GM12872 (cell line): ENCODE measurements around the gene ENTREP3.

ENCODE experiments used
- TF ChIP-seq, protein P1 (sequence below): IDR thresholded peaks from 3 replicates; pipeline ENCODE4 v1.5.1; 2011; ENCODE audit warnings: low read depth, mild to moderate bottlenecking, low read length, moderate library complexity; ENCODE audit not compliant: insufficient read depth

The ENTREP3 gene

DNA sequence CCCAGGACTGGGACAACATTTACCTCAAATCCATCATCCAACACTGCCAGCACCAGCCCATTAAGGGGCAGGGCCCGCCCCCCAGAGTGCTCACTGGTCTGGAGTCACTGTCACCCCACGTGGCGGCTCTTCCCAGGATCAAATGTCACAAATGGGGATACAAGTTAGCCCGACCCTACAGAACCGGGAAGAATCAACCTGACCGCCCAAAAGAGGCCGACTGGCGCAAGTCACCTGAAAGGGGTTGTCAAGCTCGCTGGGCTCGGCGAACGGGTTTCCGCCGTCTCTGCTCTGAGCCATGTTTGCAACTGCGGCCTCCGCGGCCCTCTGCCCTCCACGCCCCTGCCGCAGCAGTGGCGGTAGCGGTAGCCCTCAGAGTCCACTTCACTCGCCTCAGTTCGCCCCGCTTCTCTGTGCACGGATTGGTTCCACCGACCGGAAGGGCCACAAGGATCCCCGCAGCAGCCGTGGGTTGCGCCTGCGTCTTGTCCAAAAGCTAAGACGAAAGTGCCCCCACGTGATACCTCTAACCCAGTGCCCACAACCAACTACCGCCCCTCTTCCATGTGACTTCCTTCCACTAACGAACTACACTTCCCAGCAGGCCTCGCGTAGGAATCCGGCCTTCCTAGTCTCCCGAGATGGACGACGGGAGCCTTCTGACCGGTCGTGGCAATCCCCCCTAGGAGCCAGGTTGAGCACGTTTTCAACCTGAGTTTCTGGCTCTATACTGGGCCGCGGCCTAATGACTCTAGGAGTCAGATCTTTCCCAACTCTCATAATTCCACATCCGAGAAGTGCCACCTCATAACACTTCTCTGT, 6.8 kb upstream of the ENTREP3 start, which contains the start of gene SCAMP3:
SCAMP3 (minus strand) TSS at position 509 of the 822 bp plus-strand sequence; CDS start at position 300, 209 bp downstream.
- TF ChIP-seq, protein P1, sequence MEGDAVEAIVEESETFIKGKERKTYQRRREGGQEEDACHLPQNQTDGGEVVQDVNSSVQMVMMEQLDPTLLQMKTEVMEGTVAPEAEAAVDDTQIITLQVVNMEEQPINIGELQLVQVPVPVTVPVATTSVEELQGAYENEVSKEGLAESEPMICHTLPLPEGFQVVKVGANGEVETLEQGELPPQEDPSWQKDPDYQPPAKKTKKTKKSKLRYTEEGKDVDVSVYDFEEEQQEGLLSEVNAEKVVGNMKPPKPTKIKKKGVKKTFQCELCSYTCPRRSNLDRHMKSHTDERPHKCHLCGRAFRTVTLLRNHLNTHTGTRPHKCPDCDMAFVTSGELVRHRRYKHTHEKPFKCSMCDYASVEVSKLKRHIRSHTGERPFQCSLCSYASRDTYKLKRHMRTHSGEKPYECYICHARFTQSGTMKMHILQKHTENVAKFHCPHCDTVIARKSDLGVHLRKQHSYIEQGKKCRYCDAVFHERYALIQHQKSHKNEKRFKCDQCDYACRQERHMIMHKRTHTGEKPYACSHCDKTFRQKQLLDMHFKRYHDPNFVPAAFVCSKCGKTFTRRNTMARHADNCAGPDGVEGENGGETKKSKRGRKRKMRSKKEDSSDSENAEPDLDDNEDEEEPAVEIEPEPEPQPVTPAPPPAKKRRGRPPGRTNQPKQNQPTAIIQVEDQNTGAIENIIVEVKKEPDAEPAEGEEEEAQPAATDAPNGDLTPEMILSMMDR: no peak

DNA sequence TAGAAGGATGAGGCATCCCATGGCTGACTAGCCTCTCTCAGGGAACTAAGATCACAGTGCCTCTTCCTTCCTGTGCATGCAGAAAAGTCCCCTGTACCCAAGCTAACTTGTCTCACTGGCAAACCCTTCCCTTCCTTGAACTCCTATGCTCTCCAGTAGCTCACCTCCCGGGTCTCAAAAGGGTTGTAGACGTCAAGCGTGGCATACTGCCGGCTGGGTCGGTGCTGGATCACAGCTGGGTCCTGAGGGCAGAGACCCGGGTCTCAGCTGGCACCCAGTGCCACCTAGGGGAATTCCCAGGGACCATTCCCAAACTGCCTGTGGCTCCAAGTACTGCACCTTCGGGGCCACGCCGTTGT, 6.2 kb upstream of the ENTREP3 start:
- TF ChIP-seq, protein P1: no peak

DNA sequence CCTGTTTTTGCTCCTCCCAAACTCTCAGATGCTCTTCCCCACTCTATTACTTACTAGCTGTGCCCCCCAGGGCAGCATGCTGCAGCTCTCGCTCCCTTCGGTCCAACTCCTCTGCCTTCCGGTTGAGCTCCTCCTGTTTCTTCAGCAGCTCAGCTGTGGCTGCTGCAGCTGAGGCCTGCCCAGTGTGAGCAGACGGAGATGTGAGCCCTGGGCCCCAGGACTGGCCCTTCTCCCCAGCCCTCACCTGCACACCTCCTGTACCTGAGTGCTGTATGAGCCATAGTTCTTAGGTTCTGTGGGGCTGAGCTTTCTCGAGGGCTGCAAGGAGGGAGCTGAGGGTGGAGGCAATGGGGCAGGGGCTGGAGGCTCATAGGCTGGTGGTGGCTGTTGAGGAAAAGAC, 5.0 kb upstream of the ENTREP3 start:
- TF ChIP-seq, protein P1: no peak

DNA sequence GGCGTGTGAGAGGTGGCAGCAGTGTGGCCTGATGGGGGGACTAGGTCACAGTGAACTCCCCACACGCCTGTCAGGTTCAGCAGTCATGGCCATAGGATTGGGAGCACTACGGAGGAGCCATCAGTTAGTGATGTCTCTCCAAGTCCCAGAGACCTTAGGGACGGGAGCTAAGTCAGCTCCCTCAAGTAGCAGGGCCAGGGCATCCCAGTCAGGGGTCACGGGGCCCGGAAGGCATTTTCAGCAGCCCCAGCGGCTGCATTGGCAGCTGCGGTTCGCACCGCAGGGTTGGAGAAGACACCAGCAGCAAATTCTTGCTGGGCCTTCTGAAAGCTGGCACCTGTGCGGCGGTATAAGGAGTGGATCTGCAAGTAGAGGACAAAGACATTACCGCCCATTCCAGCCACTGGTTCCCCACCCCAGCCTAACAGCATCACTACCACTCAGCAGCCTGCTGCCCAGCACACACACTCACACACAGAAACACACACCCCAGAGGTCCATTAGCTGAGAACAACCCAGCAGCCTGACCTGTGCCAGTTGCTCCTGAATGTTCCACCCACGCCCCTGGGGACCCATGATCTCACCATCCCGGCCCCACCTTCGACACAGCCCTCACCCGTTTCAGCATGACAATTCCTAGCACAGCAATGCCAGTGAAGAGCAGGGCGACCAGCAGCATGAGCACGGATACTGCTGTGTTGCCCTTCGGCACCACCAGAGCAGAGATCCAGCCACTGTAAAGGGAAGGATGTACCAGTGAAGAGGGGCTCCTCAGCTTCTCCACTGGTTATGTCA, 972 bp upstream of the ENTREP3 start:
- TF ChIP-seq, protein P1: no peak

DNA sequence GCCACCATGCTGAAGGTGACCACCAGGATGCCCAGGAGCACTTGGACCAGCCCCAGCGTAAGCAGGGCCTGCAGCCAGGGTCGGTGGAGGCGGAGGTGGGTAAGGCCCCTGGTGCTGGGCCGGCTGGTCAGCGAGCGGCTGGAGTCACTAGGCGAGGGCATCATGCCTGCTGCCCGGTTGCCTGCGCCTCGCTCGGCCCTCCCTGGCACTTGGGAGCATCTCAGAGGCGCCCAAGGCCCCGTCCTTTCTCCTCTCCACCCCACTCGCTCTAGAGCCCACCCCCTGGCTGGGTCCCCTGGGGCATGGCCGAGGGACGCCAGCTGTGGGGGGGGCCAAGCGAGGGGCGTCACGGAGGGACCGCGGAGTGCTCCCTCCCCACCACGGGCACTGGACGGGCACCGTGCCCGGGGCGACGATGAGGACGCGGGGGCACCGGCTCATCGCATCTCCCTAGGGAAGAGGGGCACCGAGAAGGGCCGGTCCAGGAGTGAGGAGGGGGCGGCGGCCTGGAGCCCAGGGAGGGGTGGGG, 505 bp downstream of the ENTREP3 start:
- TF ChIP-seq, protein P1: no peak

DNA sequence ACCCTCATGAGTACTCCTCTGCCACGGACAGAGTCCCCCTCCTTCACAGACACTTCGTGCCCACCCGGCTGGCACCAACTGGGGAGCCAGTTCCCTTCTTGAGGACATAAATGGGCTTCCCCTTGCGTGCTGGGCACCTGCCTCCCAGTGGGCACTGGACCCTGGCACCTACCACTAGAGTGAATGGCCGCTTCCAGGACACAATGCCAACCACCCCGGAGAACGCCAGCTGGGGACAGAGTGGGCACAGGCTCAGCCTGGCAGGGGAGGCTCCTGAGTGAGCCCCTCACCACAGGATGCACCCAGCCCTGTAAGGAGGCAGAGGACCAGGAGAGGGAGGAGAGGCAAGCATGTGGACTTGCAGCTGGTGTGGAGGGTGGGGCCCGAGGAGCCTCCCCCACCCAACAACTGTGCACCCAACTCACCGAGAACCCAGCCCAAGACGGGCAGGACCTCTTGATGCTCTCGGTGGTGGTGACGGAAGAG, 1.0 kb downstream of the ENTREP3 start:
- TF ChIP-seq, protein P1: no peak

DNA sequence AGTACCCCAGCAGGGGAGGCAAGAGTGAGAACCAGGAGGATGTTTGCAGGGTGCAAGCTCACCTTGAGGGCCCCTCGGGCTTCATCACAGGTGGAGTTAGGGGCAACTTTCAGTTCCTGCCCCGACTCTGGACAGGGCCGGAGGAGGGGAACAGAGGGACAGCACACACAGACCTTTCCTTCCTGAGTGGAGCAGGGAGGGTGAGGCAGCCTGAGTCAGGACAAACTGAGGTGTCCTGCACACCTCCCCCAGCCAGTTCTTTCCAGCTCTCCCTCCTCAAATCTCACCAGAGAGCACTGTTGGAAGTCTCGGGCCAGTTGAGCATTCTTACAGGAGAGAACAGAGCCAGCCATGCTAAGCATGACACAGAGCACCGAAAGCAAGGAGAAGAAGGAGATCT, 1.5 kb downstream of the ENTREP3 start:
- TF ChIP-seq, protein P1: no peak
